ENCODE results near the gene GSKIP. TPM values are rescaled to one million over a fixed set of nuclear protein-coding genes. Genes with fewer than 3 reads are reported as not detected.

GSKIP gene
- total RNA-seq, 4 donors from 2014 or later, result 11.5 to 33.0 (median 15.7) TPM

- intact Hi-C loops (cut with DNase I; ENCODE audit: low total_unique reads), result no loop called here
- no peaks in the 10 kb centered on the region for H3K4me1 ChIP-seq
- no peaks in the 10 kb centered on the region for H3K36me3 ChIP-seq
- no peak overlapping the region for H3K27ac ChIP-seq
- no peaks in the 10 kb centered on the region for H3K27me3 ChIP-seq
- no peak overlapping the region for H3K4me3 ChIP-seq
- TF ChIP-seq CTCF (IDR thresholded peaks at IDR 0.05), result no peak
- no peak for TF ChIP-seq POLR2A (IDR thresholded peaks at IDR 0.05)
- DNase-seq, result no peak
- no peaks in the 10 kb centered on the region for H3K9me3 ChIP-seq
These were observed 40.1 kb downstream of the GSKIP start for GRCh38 chr14:96403409-96403808.

GRCh38 chr14:96405677-96406076 is 42.4 kb downstream of the GSKIP start:
- H3K36me3 ChIP-seq, result no peaks in the 10 kb centered on the region
- no peaks in the 10 kb centered on the region for H3K4me1 ChIP-seq
- intact Hi-C loops (cut with DNase I; ENCODE audit: low total_unique reads), result no loop called here
- no peaks in the 10 kb centered on the region for H3K27me3 ChIP-seq
- H3K4me3 ChIP-seq, result no peak overlapping the region
- no peak overlapping the region for H3K27ac ChIP-seq
- no peaks in the 10 kb centered on the region for H3K9me3 ChIP-seq
- TF ChIP-seq POLR2A (IDR thresholded peaks at IDR 0.05) (no peak), CTCF (IDR thresholded peaks at IDR 0.05) (no peak)
- DNase-seq, result no peak

GRCh38 chr14:96407935-96408570 is 44.7 kb downstream of the GSKIP start:
- Histone ChIP-seq H3K4me3 (no peak overlapping the region), H3K4me1 (no peaks in the 10 kb centered on the region)
- intact Hi-C loops (cut with DNase I; ENCODE audit: low total_unique reads), result no loop called here

GRCh38 chr14:96408608-96409007 is 45.3 kb downstream of the GSKIP start:
- no peaks in the 10 kb centered on the region for H3K4me1 ChIP-seq
- H3K27me3 ChIP-seq, result no peaks in the 10 kb centered on the region
- H3K4me3 ChIP-seq, result no peak overlapping the region
- H3K9me3 ChIP-seq, result no peaks in the 10 kb centered on the region
- DNase-seq, result no peak
- intact Hi-C loops (cut with DNase I; ENCODE audit: low total_unique reads), result no loop called here
- no peak overlapping the region for H3K27ac ChIP-seq
- no peaks in the 10 kb centered on the region for H3K36me3 ChIP-seq
- TF ChIP-seq CTCF (IDR thresholded peaks at IDR 0.05), result no peak
- no peak for TF ChIP-seq POLR2A (IDR thresholded peaks at IDR 0.05)

More at GRCh38 chr14:96407935-96408570, 44.7 kb downstream of the GSKIP start:
- DNase-seq, result no peak
- TF ChIP-seq CTCF (IDR thresholded peaks at IDR 0.05), result no peak
- no peak for TF ChIP-seq POLR2A (IDR thresholded peaks at IDR 0.05)
- Histone ChIP-seq H3K27me3 (no peaks in the 10 kb centered on the region), H3K36me3 (no peaks in the 10 kb centered on the region), H3K27ac (no peak overlapping the region), H3K9me3 (no peaks in the 10 kb centered on the region)

- H3K27ac ChIP-seq, result no peak overlapping the region
- TF ChIP-seq CTCF (IDR thresholded peaks at IDR 0.05) (no peak), POLR2A (IDR thresholded peaks at IDR 0.05) (no peak)
- intact Hi-C loops (cut with DNase I; ENCODE audit: low total_unique reads), result no loop called here
These were observed 46.4 kb downstream of the GSKIP start for GRCh38 chr14:96409701-96410100.

More at GRCh38 chr14:96409701-96410100, 46.4 kb downstream of the GSKIP start:
- Histone ChIP-seq H3K9me3 (no peaks in the 10 kb centered on the region), H3K4me3 (no peak overlapping the region), H3K4me1 (no peaks in the 10 kb centered on the region), H3K36me3 (no peaks in the 10 kb centered on the region), H3K27me3 (no peaks in the 10 kb centered on the region)
- no peak for DNase-seq

All from uterus (tissue), 4 donors.